Myocyte (in vitro differentiated cells): Measurements from ENCODE around the gene EDEM1. TPM values are rescaled to one million over a fixed set of nuclear protein-coding genes. Genes with fewer than 3 reads are reported as not detected.

ENCODE experiments used
- DNase-seq: peaks from one replicate; pipeline ENCODE4 v3.0.0-alpha.2; 2012; ENCODE audit warnings: low read depth
- microRNA-seq: library from miRNA; unstranded; fragments of <30 nt; microRNA quantifications from one replicate; pipeline ENCODE4, GENCODE V29; 2016
- total RNA-seq: library from RNA; depleted of rRNA; stranded (reverse); fragments of >200 nt; gene quantifications from 2 replicates; pipeline ENCODE4 v1.2.3, GENCODE V29; 2014

The EDEM1 gene
- total RNA-seq, 1 donor from 2014 or later = 9.1 TPM

- DNase-seq = no peak
Observed at GRCh38 chr3:5267252-5267651, 79.7 kb downstream of the EDEM1 start.

GRCh38 chr3:5267889-5268288 lies 80.4 kb downstream of the EDEM1 start:
- no peak for DNase-seq

Small RNAs within 50 kb of the gene (microRNA-seq; reads per million reads assigned to microRNA genes)
- not detected for gene MIR4790

Other genes with a start within 250 kb of the EDEM1 start
- gene BHLHE40, start 208.3 kb upstream of the EDEM1 start, total RNA-seq = 36.5 and 80.1 TPM in 2 replicates
- gene ARL8B, start 65.4 kb upstream of the EDEM1 start, total RNA-seq = 52.0 and 62.0 TPM in 2 replicates